ENCODE results near the gene TINAG. TPM values are rescaled to one million over a fixed set of nuclear protein-coding genes. Genes with fewer than 3 reads are reported as not detected.

The TINAG gene
- total and polyA plus RNA-seq, 2 donors (not counting 1 experiment from before 2014, with no cell fraction given), result not detected

DNA sequence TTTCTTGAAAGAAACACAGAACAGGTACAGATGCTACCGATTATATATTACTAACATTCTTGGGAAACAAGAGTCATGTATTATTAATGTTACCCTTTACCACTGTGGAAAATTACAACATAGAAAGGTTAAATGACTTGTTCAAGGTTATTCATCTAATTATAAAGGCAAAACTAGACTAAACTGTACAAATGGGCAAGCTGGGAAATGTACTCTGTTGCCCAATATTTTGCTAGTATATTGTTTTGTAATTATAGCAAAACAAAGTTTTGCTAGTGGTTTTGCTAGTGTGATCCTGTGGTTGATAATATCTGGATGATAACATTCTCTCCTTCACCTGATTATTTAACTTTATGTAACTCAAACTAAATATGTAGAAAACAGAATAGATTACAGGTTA, 96.5 kb downstream of the TINAG start:
- no peaks in the 10 kb centered on the region for H3K9me3 ChIP-seq (ENCODE audit: control insufficient read depth, insufficient read depth, low read depth, low read length)

DNA sequence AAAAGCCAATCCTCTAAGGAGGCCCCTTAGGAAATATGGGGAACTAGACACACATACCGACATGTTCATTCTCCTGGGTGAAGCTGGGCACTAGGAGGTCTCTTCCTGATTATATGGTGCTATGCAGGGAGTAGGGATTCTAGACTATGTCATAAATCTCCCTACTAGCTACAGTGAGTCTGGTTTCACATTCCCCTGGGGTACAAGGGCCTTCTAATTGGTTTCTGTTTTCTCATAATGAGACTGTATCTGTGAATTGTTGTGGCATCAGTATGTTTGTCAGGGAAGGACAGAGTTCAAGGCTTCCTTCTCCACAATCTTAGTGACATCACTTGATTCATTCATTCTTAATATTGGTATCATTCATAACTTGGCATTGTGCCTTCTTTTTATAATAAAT, 103.5 kb downstream of the TINAG start:
- Histone ChIP-seq H3K36me3 (ENCODE audit: control insufficient read depth, insufficient read depth, low read length) (no peaks in the 10 kb centered on the region), H3K79me2 (ENCODE audit: control insufficient read depth, insufficient read depth, low read length) (no peaks in the 10 kb centered on the region), H3K9ac (ENCODE audit: insufficient read depth, low read length) (no peak overlapping the region), H3K4me2 (ENCODE audit: extremely low read depth, insufficient read depth, low read length) (no peak overlapping the region), H4K20me1 (ENCODE audit: control insufficient read depth, extremely low read depth, insufficient read depth, low read length) (no peaks in the 10 kb centered on the region), H3K4me1 (ENCODE audit: control insufficient read depth, extremely low read depth, insufficient read depth, low read length) (no peaks in the 10 kb centered on the region), H3K27ac (ENCODE audit: insufficient read depth, low read length) (no peak overlapping the region), H3K27me3 (ENCODE audit: control insufficient read depth, insufficient read depth, low read length) (no peaks in the 10 kb centered on the region), H2AFZ (ENCODE audit: low read length) (no peak overlapping the region), H3K9me3 (ENCODE audit: control insufficient read depth, insufficient read depth, low read depth, low read length) (no peaks in the 10 kb centered on the region), H3K4me3 (replicated peaks in 1 of 4; ENCODE audit: control extremely low read depth in 1 of 4, insufficient read depth in 1 of 4, low read depth in 3 of 4, low read length in 4 of 4) (no peak overlapping the region)
- no peak for TF ChIP-seq EZH2 (IDR thresholded peaks at IDR 0.05; ENCODE audit: low read length, missing control alignments)
- TF ChIP-seq, protein P1, sequence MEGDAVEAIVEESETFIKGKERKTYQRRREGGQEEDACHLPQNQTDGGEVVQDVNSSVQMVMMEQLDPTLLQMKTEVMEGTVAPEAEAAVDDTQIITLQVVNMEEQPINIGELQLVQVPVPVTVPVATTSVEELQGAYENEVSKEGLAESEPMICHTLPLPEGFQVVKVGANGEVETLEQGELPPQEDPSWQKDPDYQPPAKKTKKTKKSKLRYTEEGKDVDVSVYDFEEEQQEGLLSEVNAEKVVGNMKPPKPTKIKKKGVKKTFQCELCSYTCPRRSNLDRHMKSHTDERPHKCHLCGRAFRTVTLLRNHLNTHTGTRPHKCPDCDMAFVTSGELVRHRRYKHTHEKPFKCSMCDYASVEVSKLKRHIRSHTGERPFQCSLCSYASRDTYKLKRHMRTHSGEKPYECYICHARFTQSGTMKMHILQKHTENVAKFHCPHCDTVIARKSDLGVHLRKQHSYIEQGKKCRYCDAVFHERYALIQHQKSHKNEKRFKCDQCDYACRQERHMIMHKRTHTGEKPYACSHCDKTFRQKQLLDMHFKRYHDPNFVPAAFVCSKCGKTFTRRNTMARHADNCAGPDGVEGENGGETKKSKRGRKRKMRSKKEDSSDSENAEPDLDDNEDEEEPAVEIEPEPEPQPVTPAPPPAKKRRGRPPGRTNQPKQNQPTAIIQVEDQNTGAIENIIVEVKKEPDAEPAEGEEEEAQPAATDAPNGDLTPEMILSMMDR (conservative IDR thresholded peaks at IDR 0.05 in 1 of 2, IDR thresholded peaks at IDR 0.05 in 1 of 2; ENCODE audit: low read depth in 1 of 2, low read length in 2 of 2), result no peak
- no peak for DNase-seq (ENCODE audit: low read depth in 2 of 2)

More for the DNA sequence above, 96.5 kb downstream of the TINAG start:
- H3K9ac ChIP-seq (ENCODE audit: insufficient read depth, low read length), result no peak overlapping the region
- no peaks in the 10 kb centered on the region for H3K27me3 ChIP-seq (ENCODE audit: control insufficient read depth, insufficient read depth, low read length)
- DNase-seq (ENCODE audit: low read depth in 2 of 2), result peak; percentile 3 to 7
- H3K36me3 ChIP-seq (ENCODE audit: control insufficient read depth, insufficient read depth, low read length), result no peaks in the 10 kb centered on the region
- H3K79me2 ChIP-seq (ENCODE audit: control insufficient read depth, insufficient read depth, low read length), result no peaks in the 10 kb centered on the region
- no peak overlapping the region for H3K27ac ChIP-seq (ENCODE audit: insufficient read depth, low read length)
- H2AFZ ChIP-seq (ENCODE audit: low read length), result no peak overlapping the region
- no peak overlapping the region for H3K4me2 ChIP-seq (ENCODE audit: extremely low read depth, insufficient read depth, low read length)
- H3K4me1 ChIP-seq (ENCODE audit: control insufficient read depth, extremely low read depth, insufficient read depth, low read length), result no peaks in the 10 kb centered on the region
- H4K20me1 ChIP-seq (ENCODE audit: control insufficient read depth, extremely low read depth, insufficient read depth, low read length), result no peaks in the 10 kb centered on the region
- H3K4me3 ChIP-seq (replicated peaks in 1 of 4; ENCODE audit: control extremely low read depth in 1 of 4, insufficient read depth in 1 of 4, low read depth in 3 of 4, low read length in 4 of 4), result no peak overlapping the region
- TF ChIP-seq, protein P1 (conservative IDR thresholded peaks at IDR 0.05 in 1 of 2, IDR thresholded peaks at IDR 0.05 in 1 of 2; ENCODE audit: low read depth in 1 of 2, low read length in 2 of 2), result no peak
- TF ChIP-seq EZH2 (IDR thresholded peaks at IDR 0.05; ENCODE audit: low read length, missing control alignments), result no peak

DNA sequence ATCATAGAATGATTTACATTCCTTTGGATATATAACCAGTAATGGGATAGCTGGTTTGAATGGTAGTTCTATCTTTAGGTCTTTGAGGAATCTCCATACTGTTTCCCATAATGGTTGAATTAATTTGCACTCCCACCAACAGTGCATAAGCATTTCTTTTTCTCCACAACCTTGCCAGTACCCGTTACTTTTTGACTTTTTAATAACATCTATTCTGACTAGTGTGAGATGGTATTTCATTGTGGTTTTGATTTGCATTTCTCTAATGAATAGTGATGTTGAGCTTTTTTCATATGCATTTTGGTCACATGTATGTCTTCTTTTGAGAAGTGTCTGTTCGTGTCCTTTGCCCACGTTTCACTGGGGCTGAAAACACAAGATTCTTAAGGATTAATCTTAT, 107.3 kb downstream of the TINAG start:
- Histone ChIP-seq H2AFZ (ENCODE audit: low read length) (no peak overlapping the region), H4K20me1 (ENCODE audit: control insufficient read depth, extremely low read depth, insufficient read depth, low read length) (no peaks in the 10 kb centered on the region), H3K4me1 (ENCODE audit: control insufficient read depth, extremely low read depth, insufficient read depth, low read length) (peaks cover 4% of the 10 kb centered on the region), H3K27me3 (ENCODE audit: control insufficient read depth, insufficient read depth, low read length) (no peaks in the 10 kb centered on the region), H3K9me3 (ENCODE audit: control insufficient read depth, insufficient read depth, low read depth, low read length) (no peaks in the 10 kb centered on the region), H3K4me2 (ENCODE audit: extremely low read depth, insufficient read depth, low read length) (no peak overlapping the region), H3K36me3 (ENCODE audit: control insufficient read depth, insufficient read depth, low read length) (no peaks in the 10 kb centered on the region), H3K9ac (ENCODE audit: insufficient read depth, low read length) (no peak overlapping the region), H3K4me3 (replicated peaks in 1 of 4; ENCODE audit: control extremely low read depth in 1 of 4, insufficient read depth in 1 of 4, low read depth in 3 of 4, low read length in 4 of 4) (no peak overlapping the region), H3K79me2 (ENCODE audit: control insufficient read depth, insufficient read depth, low read length) (no peaks in the 10 kb centered on the region), H3K27ac (ENCODE audit: insufficient read depth, low read length) (no peak overlapping the region)
- no peak for TF ChIP-seq EZH2 (IDR thresholded peaks at IDR 0.05; ENCODE audit: low read length, missing control alignments)
- TF ChIP-seq, protein P1 (conservative IDR thresholded peaks at IDR 0.05 in 1 of 2, IDR thresholded peaks at IDR 0.05 in 1 of 2; ENCODE audit: low read depth in 1 of 2, low read length in 2 of 2), result no peak
- peak in 1 of 2 donors; percentile 13 for DNase-seq (ENCODE audit: low read depth in 2 of 2)
